ENCODE measurements around the gene ARHGEF2. TPM values are rescaled to one million over a fixed set of nuclear protein-coding genes. Genes with fewer than 3 reads are reported as not detected.

Gene ARHGEF2
- total RNA-seq, 2 donors from 2014 or later = 86.1 to 123 TPM

- peak overlapping the region; percentile 96 for H3K27ac Mint-ChIP-seq
- peak overlapping the region; percentile 99 for H3K4me3 Mint-ChIP-seq
- ATAC-seq = no peak
Measured at GRCh38 chr1:155973723-155974122, 4.6 kb downstream of the ARHGEF2 start.

DNA sequence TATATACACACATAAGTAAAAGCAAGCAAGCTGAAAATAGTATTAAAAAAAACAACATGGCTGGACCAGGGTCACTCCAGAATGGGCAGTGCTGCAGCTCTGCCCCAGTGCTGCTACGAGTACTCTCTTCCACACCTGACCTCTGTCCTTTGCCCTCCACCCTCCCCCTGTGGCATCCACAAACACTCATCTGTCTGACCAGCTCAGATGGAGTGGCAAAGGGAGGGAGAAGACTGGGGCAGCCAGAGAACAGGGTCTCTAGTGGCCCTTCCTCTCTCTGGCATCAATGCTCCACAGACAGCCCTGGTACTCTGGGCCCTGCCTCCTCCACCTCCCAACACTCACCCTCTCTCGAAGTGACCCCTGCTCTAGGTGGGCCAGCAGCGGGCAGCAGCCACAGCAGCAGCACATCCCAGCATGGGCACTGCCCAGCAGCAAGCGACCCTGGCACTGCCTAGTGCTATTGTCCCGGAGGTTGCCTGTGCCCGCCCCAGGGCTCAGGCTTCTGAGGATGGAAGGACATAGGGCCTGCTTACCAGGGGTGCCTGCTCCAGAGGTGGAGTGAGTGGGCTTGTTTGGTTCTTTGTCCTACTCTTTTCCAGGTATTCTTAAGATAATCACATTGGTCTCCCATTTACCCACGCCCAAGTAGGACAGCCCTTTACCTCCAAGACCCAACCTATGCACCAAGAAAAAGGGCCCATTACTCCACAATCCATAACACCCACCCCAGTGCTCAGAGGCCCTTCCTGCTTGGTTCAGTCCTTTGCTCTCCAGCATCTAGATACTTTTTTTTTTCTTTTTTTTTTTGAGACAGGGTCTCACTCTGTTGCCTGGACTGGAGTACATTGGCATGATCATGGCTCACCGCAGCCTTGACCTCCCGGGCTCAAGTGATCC, 6.2 kb downstream of the ARHGEF2 start:
- Mint-ChIP-seq H3K4me3 (peak overlapping the region; percentile 99), H3K27me3 (no peaks in the 10 kb centered on the region), H3K36me3 (ENCODE audit: low read depth) (peaks cover 15% of the 10 kb centered on the region), H3K4me1 (peaks cover 91% of the 10 kb centered on the region), H3K27ac (peak overlapping the region; percentile 93)
- H3K9me3 ChIP-seq (ENCODE audit: control insufficient read depth, low read length, poor library complexity, severe bottlenecking) = no peaks in the 10 kb centered on the region
- ATAC-seq (no peak), DNase-seq (no peak)

More at GRCh38 chr1:155973723-155974122, 4.6 kb downstream of the ARHGEF2 start:
- no peaks in the 10 kb centered on the region for H3K27me3 Mint-ChIP-seq
- H3K9me3 ChIP-seq (ENCODE audit: control insufficient read depth, low read length, poor library complexity, severe bottlenecking) = no peaks in the 10 kb centered on the region
- H3K4me1 Mint-ChIP-seq = peaks cover 79% of the 10 kb centered on the region
- no peak for DNase-seq
- peaks cover 20% of the 10 kb centered on the region for H3K36me3 Mint-ChIP-seq (ENCODE audit: low read depth)

DNA sequence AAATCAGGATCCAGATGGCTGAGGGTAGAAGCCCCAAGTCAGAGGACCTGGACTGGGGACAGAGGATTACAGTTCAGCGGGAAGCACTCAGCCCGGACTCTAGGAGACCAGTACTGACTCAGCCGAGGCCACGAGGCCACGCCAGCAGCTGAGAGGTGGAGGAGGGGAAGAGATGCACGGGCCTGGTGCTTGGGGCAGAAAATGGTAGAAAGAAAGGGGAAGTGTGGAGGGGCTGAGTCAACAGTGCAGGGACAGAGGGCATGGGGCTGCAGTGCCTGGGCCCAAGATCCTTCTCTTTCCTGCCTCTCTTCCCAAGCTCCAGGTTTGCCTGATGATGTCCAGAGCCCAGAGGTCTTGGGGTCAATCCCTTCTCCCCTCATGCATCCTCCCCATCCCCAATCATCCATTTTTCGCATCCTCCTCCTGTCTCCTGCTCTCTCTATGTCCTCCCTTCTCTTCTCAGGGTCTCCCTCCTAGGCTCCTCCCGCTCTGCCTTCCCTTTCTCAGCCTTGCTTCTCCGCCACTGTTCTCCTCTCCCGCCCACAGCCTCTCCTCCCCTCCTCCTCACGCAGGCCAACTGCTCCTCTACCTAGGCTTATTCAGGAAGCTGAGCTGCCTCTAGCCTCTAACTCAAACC, 7.7 kb downstream of the ARHGEF2 start:
- ATAC-seq (peak; percentile 64), DNase-seq (no peak)
- Mint-ChIP-seq H3K4me3 (peak overlapping the region; percentile 83), H3K4me1 (peaks cover 81% of the 10 kb centered on the region), H3K27ac (peak overlapping the region; percentile 93), H3K27me3 (no peaks in the 10 kb centered on the region), H3K36me3 (ENCODE audit: low read depth) (peaks cover 11% of the 10 kb centered on the region)
- H3K9me3 ChIP-seq (ENCODE audit: control insufficient read depth, low read length, poor library complexity, severe bottlenecking) = no peaks in the 10 kb centered on the region

- DNase-seq (no peak), ATAC-seq (no peak)
- no peaks in the 10 kb centered on the region for H3K9me3 ChIP-seq (ENCODE audit: control insufficient read depth, low read length, poor library complexity, severe bottlenecking)
- Mint-ChIP-seq H3K4me1 (peaks cover 73% of the 10 kb centered on the region), H3K36me3 (ENCODE audit: low read depth) (peaks cover 8% of the 10 kb centered on the region), H3K27me3 (no peaks in the 10 kb centered on the region), H3K27ac (peak overlapping the region; percentile 93), H3K4me3 (peak overlapping the region; percentile 83)
Measured at GRCh38 chr1:155969377-155969791, 9.0 kb downstream of the ARHGEF2 start.

GRCh38 chr1:155968670-155969069, 9.7 kb downstream of the ARHGEF2 start:
- ATAC-seq (no peak), DNase-seq (no peak)
- no peaks in the 10 kb centered on the region for H3K27me3 Mint-ChIP-seq
- peaks cover 8% of the 10 kb centered on the region for H3K36me3 Mint-ChIP-seq (ENCODE audit: low read depth)
- peak overlapping the region; percentile 93 for H3K27ac Mint-ChIP-seq
- no peaks in the 10 kb centered on the region for H3K9me3 ChIP-seq (ENCODE audit: control insufficient read depth, low read length, poor library complexity, severe bottlenecking)
- H3K4me3 Mint-ChIP-seq = peak overlapping the region; percentile 72
- H3K4me1 Mint-ChIP-seq = peaks cover 67% of the 10 kb centered on the region

DNA sequence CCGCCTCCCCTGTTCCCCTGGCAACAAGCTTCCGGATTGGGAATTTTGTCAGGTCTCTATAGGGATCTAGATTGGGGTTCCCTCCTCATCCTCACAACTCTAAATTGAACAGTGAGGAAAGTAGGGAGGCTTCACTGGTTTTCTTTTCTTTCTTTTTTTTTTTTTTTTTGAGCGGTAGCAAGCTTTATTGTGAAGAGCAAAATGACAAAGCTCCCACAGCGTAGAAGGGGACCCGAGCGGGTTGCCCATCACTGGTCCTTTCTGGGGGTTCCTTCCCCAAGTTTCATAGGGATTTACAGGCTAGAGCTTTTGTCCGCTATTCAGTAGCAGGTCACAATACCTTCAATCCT, 10.3 kb downstream of the ARHGEF2 start:
- DNase-seq = no peak
- H3K9me3 ChIP-seq (ENCODE audit: control insufficient read depth, low read length, poor library complexity, severe bottlenecking) = no peaks in the 10 kb centered on the region
- Mint-ChIP-seq H3K27me3 (no peaks in the 10 kb centered on the region), H3K4me3 (peak overlapping the region; percentile 83), H3K4me1 (peaks cover 61% of the 10 kb centered on the region), H3K36me3 (ENCODE audit: low read depth) (peaks cover 8% of the 10 kb centered on the region), H3K27ac (peak overlapping the region; percentile 93)
- no peak for ATAC-seq

DNA sequence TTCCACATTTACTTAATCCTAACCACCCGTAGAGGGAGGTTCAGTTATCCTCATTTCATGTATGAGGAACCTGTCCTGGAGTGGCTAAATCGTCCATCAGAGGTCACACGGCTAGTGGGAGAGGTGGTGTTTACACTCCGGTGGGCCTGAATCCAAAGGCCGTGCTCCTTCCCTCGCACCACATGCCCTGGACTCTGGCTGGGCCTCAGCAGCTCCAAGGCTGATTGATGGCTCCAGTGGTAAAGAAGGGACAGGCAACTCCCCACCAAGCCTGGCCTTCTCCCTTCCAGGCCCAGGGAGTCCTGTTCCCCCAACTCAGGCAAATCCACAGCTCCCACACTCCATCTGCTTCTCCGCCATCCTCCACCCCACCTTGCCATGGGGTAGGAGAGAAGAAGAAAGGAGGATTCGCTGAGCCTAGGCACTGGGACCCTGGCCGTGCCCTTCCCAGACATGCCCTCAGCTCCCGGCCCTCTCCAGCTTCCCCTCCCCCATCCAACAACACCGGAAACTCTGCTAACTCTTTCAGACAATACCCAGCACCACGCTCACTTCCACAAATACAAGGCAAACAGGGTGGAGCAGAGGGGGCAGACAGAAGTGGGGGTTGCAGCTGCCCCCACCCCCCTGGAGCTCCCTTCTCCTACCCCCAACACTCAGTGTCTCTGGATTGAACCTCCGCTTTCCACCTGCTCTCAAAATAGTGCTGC, 10.9 kb downstream of the ARHGEF2 start:
- peak; percentile 47 for ATAC-seq
- Mint-ChIP-seq H3K27me3 (no peaks in the 10 kb centered on the region), H3K4me1 (peaks cover 59% of the 10 kb centered on the region), H3K36me3 (ENCODE audit: low read depth) (peaks cover 8% of the 10 kb centered on the region), H3K27ac (peak overlapping the region; percentile 93), H3K4me3 (peak overlapping the region; percentile 83)
- H3K9me3 ChIP-seq (ENCODE audit: control insufficient read depth, low read length, poor library complexity, severe bottlenecking) = no peaks in the 10 kb centered on the region
- no peak for DNase-seq

DNA sequence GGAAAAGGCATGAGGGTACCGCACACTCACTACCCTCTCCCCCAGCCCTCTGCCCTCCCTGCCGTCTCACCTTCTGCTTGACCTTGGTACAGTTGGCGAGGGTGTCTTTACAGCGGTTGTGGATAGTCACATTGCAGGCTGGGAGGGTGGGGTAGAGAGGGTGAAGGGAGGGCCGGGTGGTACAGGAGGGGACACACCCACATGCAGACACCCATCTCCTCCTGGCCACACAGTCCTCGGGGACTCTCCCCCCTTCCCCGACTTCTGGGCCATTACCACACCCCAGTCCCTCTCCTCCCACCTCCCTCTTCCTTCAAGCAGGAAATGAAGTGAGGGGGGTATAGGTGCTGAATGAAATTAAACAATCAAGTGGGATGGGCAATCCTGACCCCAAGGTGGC, 11.6 kb downstream of the ARHGEF2 start:
- no peaks in the 10 kb centered on the region for H3K27me3 Mint-ChIP-seq
- H3K9me3 ChIP-seq (ENCODE audit: control insufficient read depth, low read length, poor library complexity, severe bottlenecking) = no peaks in the 10 kb centered on the region
- H3K27ac Mint-ChIP-seq = peak overlapping the region; percentile 93
- H3K36me3 Mint-ChIP-seq (ENCODE audit: low read depth) = peaks cover 8% of the 10 kb centered on the region
- ATAC-seq = no peak
- H3K4me3 Mint-ChIP-seq = no peak overlapping the region
- H3K4me1 Mint-ChIP-seq = peaks cover 52% of the 10 kb centered on the region
- no peak for DNase-seq

GRCh38 chr1:155966135-155966534, 12.2 kb downstream of the ARHGEF2 start:
- DNase-seq (no peak), ATAC-seq (no peak)
- H3K27ac Mint-ChIP-seq = peak overlapping the region; percentile 93
- no peaks in the 10 kb centered on the region for H3K27me3 Mint-ChIP-seq
- no peak overlapping the region for H3K4me3 Mint-ChIP-seq
- peaks cover 48% of the 10 kb centered on the region for H3K4me1 Mint-ChIP-seq
- peaks cover 8% of the 10 kb centered on the region for H3K36me3 Mint-ChIP-seq (ENCODE audit: low read depth)
- H3K9me3 ChIP-seq (ENCODE audit: control insufficient read depth, low read length, poor library complexity, severe bottlenecking) = no peaks in the 10 kb centered on the region

DNA sequence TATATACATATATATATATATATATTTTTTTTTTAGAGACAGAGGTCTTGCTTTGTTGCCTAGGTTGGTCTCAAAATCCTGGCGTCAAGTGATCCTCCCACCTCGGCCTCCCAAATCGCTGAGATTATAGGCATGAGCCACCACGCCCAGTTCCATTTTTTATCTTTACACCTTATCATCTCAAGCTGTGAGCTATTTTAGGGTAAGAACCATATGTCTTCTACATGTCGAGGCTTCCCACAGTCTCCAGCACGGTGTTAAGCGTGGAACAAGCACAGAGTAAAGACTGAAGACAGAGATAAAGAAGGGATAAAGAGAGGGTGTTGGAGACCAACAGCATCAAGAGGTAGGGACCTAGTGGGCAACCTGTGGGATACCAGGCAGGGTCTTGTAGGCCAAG, 14.2 kb downstream of the ARHGEF2 start:
- no peak for DNase-seq
- Mint-ChIP-seq H3K36me3 (ENCODE audit: low read depth) (peaks cover 8% of the 10 kb centered on the region), H3K4me1 (peaks cover 30% of the 10 kb centered on the region), H3K27me3 (no peaks in the 10 kb centered on the region), H3K4me3 (no peak overlapping the region), H3K27ac (peak overlapping the region; percentile 93)
- no peaks in the 10 kb centered on the region for H3K9me3 ChIP-seq (ENCODE audit: control insufficient read depth, low read length, poor library complexity, severe bottlenecking)
- ATAC-seq = no peak

DNA sequence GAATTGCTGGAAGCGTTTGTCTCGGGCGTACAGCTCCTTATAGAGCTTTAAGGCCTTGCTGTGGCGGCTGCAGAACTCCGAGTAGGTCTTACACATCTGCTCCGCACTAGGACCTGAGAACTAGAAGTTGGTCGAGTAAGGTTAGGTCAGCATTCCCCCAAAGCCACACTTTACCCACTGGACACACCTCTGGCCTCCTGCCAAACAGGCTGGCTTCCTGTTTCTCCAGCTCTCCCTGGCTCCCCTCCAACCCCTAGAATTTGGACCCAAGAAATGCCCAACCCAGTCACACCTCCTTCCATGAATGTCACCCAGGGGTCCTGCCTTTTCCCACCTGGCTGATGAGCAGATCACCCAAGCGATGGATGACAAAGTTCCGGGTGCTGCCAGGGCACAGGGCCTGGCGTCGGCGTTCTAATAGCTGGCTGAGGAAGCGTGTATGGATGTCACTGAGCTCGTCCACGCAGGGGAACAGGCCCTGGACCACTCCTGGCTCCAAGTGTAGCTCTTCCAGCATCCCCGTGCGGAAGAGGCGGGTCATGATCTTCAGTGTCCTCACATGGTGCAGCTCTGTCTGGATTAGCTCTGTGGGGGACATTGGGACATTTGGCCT, 15.6 kb downstream of the ARHGEF2 start:
- H3K4me1 Mint-ChIP-seq = peaks cover 15% of the 10 kb centered on the region
- H3K36me3 Mint-ChIP-seq (ENCODE audit: low read depth) = peaks cover 5% of the 10 kb centered on the region
- no peak overlapping the region for H3K4me3 Mint-ChIP-seq
- H3K27ac Mint-ChIP-seq = no peak overlapping the region
- H3K9me3 ChIP-seq (ENCODE audit: control insufficient read depth, low read length, poor library complexity, severe bottlenecking) = no peaks in the 10 kb centered on the region
- no peak for ATAC-seq
- DNase-seq = no peak
- H3K27me3 Mint-ChIP-seq = no peaks in the 10 kb centered on the region

DNA sequence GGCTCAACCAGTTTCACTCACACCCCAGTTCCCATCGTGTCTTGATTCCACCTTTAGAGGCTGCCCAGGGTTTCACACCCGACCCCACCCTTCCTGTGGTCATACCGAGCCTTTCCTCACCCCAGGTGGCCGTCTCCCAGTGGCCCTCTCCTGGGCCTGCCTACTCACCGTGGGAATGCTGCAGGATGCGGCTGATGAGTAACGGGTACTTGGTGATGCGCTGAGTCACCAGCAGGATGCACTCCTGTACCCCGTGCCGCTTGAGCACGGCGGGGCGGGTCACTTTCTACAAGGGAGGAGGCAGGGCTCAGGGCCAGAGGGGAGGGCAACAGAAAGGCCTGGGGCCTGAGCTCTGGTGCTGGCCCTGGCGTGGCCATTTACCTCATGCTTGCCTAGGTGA, 16.4 kb downstream of the ARHGEF2 start:
- ATAC-seq (peak; percentile 63), DNase-seq (no peak)
- H3K9me3 ChIP-seq (ENCODE audit: control insufficient read depth, low read length, poor library complexity, severe bottlenecking) = no peaks in the 10 kb centered on the region
- H3K4me3 Mint-ChIP-seq = no peak overlapping the region
- peaks cover 9% of the 10 kb centered on the region for H3K4me1 Mint-ChIP-seq
- peak overlapping the region; percentile 75 for H3K27ac Mint-ChIP-seq
- H3K36me3 Mint-ChIP-seq (ENCODE audit: low read depth) = peaks cover 4% of the 10 kb centered on the region
- no peaks in the 10 kb centered on the region for H3K27me3 Mint-ChIP-seq
